K562 (cell line): ENCODE data around the gene LRCH1. TPM values are rescaled to one million over a fixed set of nuclear protein-coding genes. Genes with fewer than 3 reads are reported as not detected.

Experiments used
- ATAC-seq: fragments of 200-7000 bp; cut with Tn5 transposase; 3 replicates; pipeline ENCODE4 v1.9.1; 2020; ENCODE audit warnings: moderate library complexity
- BruUV-seq: library from RNA; stranded (reverse); fragments of 400-500 nt; replicated peaks from 2 replicates; lab custom pipeline; 2021; lab: Mats Ljungman, UMichigan
- CTCF ChIA-PET: fragments of 300-600 bp; formaldehyde crosslinking; extraction: SDS; loops from one replicate; lab custom pipeline; 2021; ENCODE audit warnings: low intra/inter-chr PET ratio; lab: Yijun Ruan, JAX
- POLR2A ChIA-PET: fragments of 300-600, 350-650 bp; sonication (Branson Sonifier 250); formaldehyde crosslinking; extraction: SDS; loops from one replicate; lab custom pipeline; 2021; ENCODE audit warnings: antibody characterized with exemption, inconsistent platforms; lab: Yijun Ruan, JAX
- DNase-seq, 4 experiments: peaks; one replicate each; pipeline versions ENCODE4 v3.0.0 to v3.0.0-alpha.2; 2011 to 2018; ENCODE audit warnings: low spot score in 3 of 4, mixed read lengths in 3 of 4; ENCODE audit errors: extremely low read depth in 1 of 4
- FAIRE-seq: peaks from 2 replicates; lab custom pipeline; 2011; peaks lifted over from hg19 to GRCh38; lab: Jason Lieb, UNC
- H2AFZ ChIP-seq: 2 replicates; pipeline ENCODE4 v1.6.0; 2011; ENCODE audit warnings: low read depth, low read length, control low read depth, inconsistent platforms
- H3K27ac ChIP-seq: fragments of 200-600 bp; 3 replicates; pipeline ENCODE4 v1.8.0; 2011; ENCODE audit warnings: low read depth, mild to moderate bottlenecking, control low read depth, inconsistent platforms, low read length, moderate library complexity, mixed read lengths; ENCODE audit errors: extremely low read depth
- H3K27me3 ChIP-seq, 2 experiments: fragments of 300-600 bp in 1 of 2; 2 replicates in 1 of 2; 3 replicates in 1 of 2; pipeline versions ENCODE4 v1.6.0 to v1.8.0; 2011; ENCODE audit warnings: inconsistent platforms in 2 of 2, low read length in 2 of 2, mild to moderate bottlenecking in 1 of 2, mixed read lengths in 1 of 2, moderate library complexity in 1 of 2; ENCODE audit not compliant: control insufficient read depth in 2 of 2, insufficient read depth in 2 of 2
- H3K36me3 ChIP-seq: fragments of 300-600 bp; 3 replicates; pipeline ENCODE4 v1.8.0; 2011; ENCODE audit warnings: mild to moderate bottlenecking, low read length, inconsistent platforms; ENCODE audit not compliant: control insufficient read depth, insufficient read depth
- H3K4me1 ChIP-seq, 2 experiments: fragments of 200-600 bp in 1 of 2; replicated peaks in 1 of 2; 2 replicates in 1 of 2; 3 replicates in 1 of 2; pipeline versions ENCODE4 v1.5.1 to v1.8.0; 2011; ENCODE audit warnings: inconsistent platforms in 2 of 2, low read length in 2 of 2, mild to moderate bottlenecking in 1 of 2, mixed read lengths in 1 of 2, moderate library complexity in 1 of 2; ENCODE audit not compliant: control insufficient read depth in 2 of 2, insufficient read depth in 2 of 2
- H3K4me2 ChIP-seq: 2 replicates; pipeline ENCODE4 v1.6.1; 2011; ENCODE audit warnings: low read length, control low read depth, inconsistent platforms, mixed read lengths; ENCODE audit not compliant: insufficient read depth
- H3K4me3 ChIP-seq: fragments of 200-600 bp; sonication (generic), shearing (Covaris generic); 2 replicates; pipeline ENCODE4 v1.5.1; 2016; ENCODE audit warnings: control low read depth, inconsistent platforms
- H3K79me2 ChIP-seq: fragments of 200-600 bp; 3 replicates; pipeline ENCODE4 v1.8.0; 2011; ENCODE audit warnings: low read length, inconsistent platforms; ENCODE audit not compliant: control insufficient read depth, insufficient read depth
- H3K9ac ChIP-seq, 2 experiments: 2 replicates each; pipeline versions ENCODE4 v1.6.0 to v1.6.1; 2011; ENCODE audit warnings: low read depth in 2 of 2, low read length in 2 of 2, control low read depth in 1 of 2, inconsistent platforms in 1 of 2, mild to moderate bottlenecking in 1 of 2, mixed read lengths in 1 of 2; ENCODE audit not compliant: insufficient read depth in 1 of 2
- H3K9me1 ChIP-seq: one replicate; pipeline ENCODE4 v1.6.0; 2011; ENCODE audit warnings: inconsistent platforms, mild to moderate bottlenecking, low read length, moderate library complexity; ENCODE audit not compliant: control insufficient read depth, insufficient read depth
- H3K9me3 ChIP-seq: replicated peaks from 2 replicates; pipeline ENCODE4 v1.5.1; 2011; ENCODE audit warnings: low read depth, low read length, inconsistent platforms; ENCODE audit not compliant: control insufficient read depth, insufficient read depth
- H4K20me1 ChIP-seq: replicated peaks from 2 replicates; pipeline ENCODE4 v1.6.1; 2011; ENCODE audit warnings: low read length, inconsistent platforms, mixed read lengths; ENCODE audit not compliant: control insufficient read depth, insufficient read depth
- DNMT1 ChIP-seq: fragments of 450-650 bp; IDR thresholded peaks from 2 replicates; pipeline ENCODE4 v1.6.1; 2016; ENCODE audit warnings: antibody characterized with exemption, mild to moderate bottlenecking
- E4F1 ChIP-seq: fragments of 250-450 bp; sonication (Bioruptor Pico); IDR thresholded peaks from 2 replicates; pipeline ENCODE4 v1.5.0; 2021; ENCODE audit warnings: mild to moderate bottlenecking, borderline replicate concordance
- KAT7 ChIP-seq: sonication (generic); formaldehyde crosslinking; IDR thresholded peaks from 2 replicates; pipeline ENCODE4 v1.8.0; 2022; ENCODE audit warnings: missing genetic modification reagents, mild to moderate bottlenecking, borderline replicate concordance
- KDM2B ChIP-seq: fragments of 250-450 bp; sonication (Bioruptor Pico); IDR thresholded peaks from 2 replicates; pipeline ENCODE4 v1.8.0; 2021; ENCODE audit warnings: mild to moderate bottlenecking, moderate library complexity
- RBFOX2 ChIP-seq: fragments of 200-400 bp; formaldehyde crosslinking; IDR thresholded peaks from 2 replicates; pipeline ENCODE4 v1.6.1; 2017; ENCODE audit warnings: low read depth, mild to moderate bottlenecking, low read length, moderate library complexity
- TAF9B ChIP-seq: fragments of 450-650 bp; IDR thresholded peaks from 2 replicates; pipeline ENCODE4 v1.6.1; 2018; ENCODE audit warnings: mild to moderate bottlenecking; ENCODE audit not compliant: partially characterized antibody
- U2AF2 ChIP-seq: fragments of 200-400 bp; formaldehyde crosslinking; optimal IDR thresholded peaks from 2 replicates; pipeline ENCODE3; 2017; ENCODE audit warnings: low read depth, mild to moderate bottlenecking, low read length
- ZNF121 ChIP-seq: sonication (generic); formaldehyde crosslinking; conservative IDR thresholded peaks from 2 replicates; pipeline ENCODE4 v1.8.0; 2022; ENCODE audit warnings: missing genetic modification reagents
- ZNF282 ChIP-seq: sonication (generic); formaldehyde crosslinking; IDR thresholded peaks from 2 replicates; pipeline ENCODE4 v1.8.1; 2023; ENCODE audit warnings: missing genetic modification reagents
- ZNF354B ChIP-seq: fragments of 250-450 bp; sonication (Bioruptor Pico); IDR thresholded peaks from 2 replicates; pipeline ENCODE4 v1.4.0; 2020
- ZNF512 ChIP-seq: IDR thresholded peaks from 2 replicates; pipeline ENCODE4 v1.6.1; 2016; ENCODE audit warnings: missing genetic modification characterization, missing compliant biosample characterization
- ZNF696 ChIP-seq: fragments of 250-450 bp; sonication (Bioruptor Pico); conservative IDR thresholded peaks from 2 replicates; pipeline ENCODE4 v1.4.0; 2020; ENCODE audit warnings: mild to moderate bottlenecking, moderate library complexity
- ZNF75A ChIP-seq: fragments of 450-650 bp; formaldehyde crosslinking; IDR thresholded peaks from 2 replicates; pipeline ENCODE4 v1.4.0; 2020; ENCODE audit warnings: mild to moderate bottlenecking
- WGBS: fragments of 100-300 bp; shearing (Covaris generic); methylation state at CpG from one replicate; pipeline ENCODE4 v1.1.6; 2016; ENCODE audit warnings: low coverage, mixed read lengths; ENCODE audit not compliant: insufficient coverage; ENCODE audit errors: missing lambda C conversion rate; 5-methylcytosine and 5-hydroxymethylcytosine counted together
- in situ Hi-C: fragments of 300-500 bp; cut with MboI; formaldehyde crosslinking; loops from 4 replicates; pipeline ENCODE4 v1.15.0; 2018; ENCODE audit warnings: inconsistent platforms, mixed read lengths
- intact Hi-C: fragments of 100-400 bp; cut with micrococcal nuclease; formaldehyde crosslinking; loops from 2 replicates; pipeline ENCODE4 v1.14.2; 2022
- polyA plus RNA-seq, 8 experiments: library from polyadenylated mRNA; depleted of rRNA in 4 of 8; stranded (reverse) in 5 of 8; unstranded in 3 of 8; fragments of >200 nt; fragmentation: Nextera tagmentation in 2 of 8; fragmentation: Illumina TruSeq in 1 of 8; extraction: Ambion mirVana in 2 of 8; extraction: Trizol in 1 of 8; gene quantifications; 2 replicates each; pipeline versions ENCODE4 v1.2.1 to v1.2.3, GENCODE V29; 2011 to 2014; ENCODE audit warnings: inconsistent platforms in 1 of 8, missing spikeins in 1 of 8
- total RNA-seq, 7 experiments: library from RNA; depleted of rRNA in 6 of 7; stranded (reverse); fragments of >200 nt in 6 of 7; fragmentation: Illumina TruSeq in 2 of 7; extraction: Trizol in 2 of 7; gene quantifications; 2 replicates each; pipeline versions ENCODE4 v1.2.1 to v1.2.3, GENCODE V29; 2011 to 2021; ENCODE audit warnings: low replicate concordance in 1 of 7

The LRCH1 gene
- total and polyA plus RNA-seq, 9 of the 15 experiments (the other 6 are each of a cell fraction or from before 2014, with no cell fraction given), result 1.1 to 6.8 (median 3.7) TPM

- TF ChIP-seq TAF9B (no peak), ZNF121 (no peak), ZNF696 (CRISPR knock-in tag) (no peak), DNMT1 (no peak), U2AF2 (no peak), ZNF75A (CRISPR knock-in tag) (no peak), ZNF354B (CRISPR knock-in tag) (no peak), ZNF512 (no peak), KAT7 (CRISPR knock-in tag) (no peak), E4F1 (no peak), RBFOX2 (no peak), KDM2B (CRISPR knock-in tag) (no peak), ZNF282 (no peak)
- no peak overlapping the region for H2AFZ ChIP-seq
- no peaks in the 10 kb centered on the region for H3K9me1 ChIP-seq
- H4K20me1 ChIP-seq, result no peaks in the 10 kb centered on the region
- no peak overlapping the region for H3K27ac ChIP-seq
- no peak overlapping the region for H3K4me3 ChIP-seq
- H3K9me3 ChIP-seq, result no peaks in the 10 kb centered on the region
- BruUV-seq, result no TSS peak
- FAIRE-seq (no peak), DNase-seq (no peak), ATAC-seq (no peak)
- intact Hi-C loops, result no loop called here
- no peaks in the 10 kb centered on the region for H3K36me3 ChIP-seq
- H3K4me2 ChIP-seq, result no peak overlapping the region
- H3K4me1 ChIP-seq, result no peaks in the 10 kb centered on the region
- no peak overlapping the region for H3K9ac ChIP-seq
- ChIA-PET CTCF (no interaction called here), POLR2A (no interaction called here)
- in situ Hi-C loops, result no loop called here
- peaks cover 2 to 6% of the 10 kb centered on the region in 2 experiments; a peak in 3 of 5 replicates for H3K27me3 ChIP-seq
- 5% methylated on average over 4 of the region's 4 CpGs for WGBS
- H3K79me2 ChIP-seq, result no peaks in the 10 kb centered on the region
Observed at GRCh38 chr13:46542833-46543232, 10.1 kb upstream of the LRCH1 start.
